ENCODE data around the gene DCST2.

The DCST2 gene

DNA sequence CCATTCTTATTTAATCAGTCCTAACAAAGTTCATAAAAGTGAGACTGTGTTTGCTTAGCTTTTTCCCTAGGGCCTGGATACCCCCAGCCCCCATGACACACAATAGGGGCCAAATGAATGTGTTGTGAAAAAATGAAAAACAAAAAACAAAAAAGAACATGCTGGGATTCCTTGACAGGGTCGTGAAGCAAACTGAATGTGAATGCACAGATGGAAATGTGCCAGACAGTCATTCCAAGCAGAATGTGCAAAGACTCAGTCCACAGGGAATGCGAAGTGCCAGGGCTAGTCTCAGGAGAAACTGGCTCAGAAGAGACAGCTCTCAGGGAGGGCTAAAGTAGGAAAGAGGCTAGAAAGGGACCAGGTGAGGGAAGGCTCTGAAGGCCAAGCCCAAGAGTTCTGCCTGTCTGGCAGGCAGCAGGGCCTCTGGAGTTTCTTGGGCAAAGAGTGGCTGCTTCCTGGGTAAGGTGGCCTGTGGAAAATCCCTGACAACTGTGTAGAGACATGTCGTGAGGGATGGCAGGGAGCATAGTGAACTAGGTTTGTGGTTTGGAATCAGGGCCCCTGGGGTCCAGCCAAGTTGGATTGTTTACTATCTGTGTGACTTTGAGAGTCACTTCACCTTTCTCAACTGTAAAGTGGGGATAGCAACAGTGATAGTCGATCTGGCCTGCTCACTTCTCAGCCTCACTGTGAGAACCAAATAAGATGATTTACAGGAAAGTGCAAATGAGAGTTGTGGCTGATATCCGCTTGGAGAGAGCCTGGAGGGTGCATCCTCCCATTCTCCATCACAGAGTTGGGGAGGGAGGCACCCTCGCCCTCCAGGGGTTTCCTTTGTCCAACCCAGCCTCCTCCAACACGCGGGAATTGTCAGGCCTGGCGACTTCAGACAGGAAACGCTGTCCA, 16.3 kb upstream of the DCST2 start:
- no peak for DNase-seq (ENCODE audit: low spot score)

DNA sequence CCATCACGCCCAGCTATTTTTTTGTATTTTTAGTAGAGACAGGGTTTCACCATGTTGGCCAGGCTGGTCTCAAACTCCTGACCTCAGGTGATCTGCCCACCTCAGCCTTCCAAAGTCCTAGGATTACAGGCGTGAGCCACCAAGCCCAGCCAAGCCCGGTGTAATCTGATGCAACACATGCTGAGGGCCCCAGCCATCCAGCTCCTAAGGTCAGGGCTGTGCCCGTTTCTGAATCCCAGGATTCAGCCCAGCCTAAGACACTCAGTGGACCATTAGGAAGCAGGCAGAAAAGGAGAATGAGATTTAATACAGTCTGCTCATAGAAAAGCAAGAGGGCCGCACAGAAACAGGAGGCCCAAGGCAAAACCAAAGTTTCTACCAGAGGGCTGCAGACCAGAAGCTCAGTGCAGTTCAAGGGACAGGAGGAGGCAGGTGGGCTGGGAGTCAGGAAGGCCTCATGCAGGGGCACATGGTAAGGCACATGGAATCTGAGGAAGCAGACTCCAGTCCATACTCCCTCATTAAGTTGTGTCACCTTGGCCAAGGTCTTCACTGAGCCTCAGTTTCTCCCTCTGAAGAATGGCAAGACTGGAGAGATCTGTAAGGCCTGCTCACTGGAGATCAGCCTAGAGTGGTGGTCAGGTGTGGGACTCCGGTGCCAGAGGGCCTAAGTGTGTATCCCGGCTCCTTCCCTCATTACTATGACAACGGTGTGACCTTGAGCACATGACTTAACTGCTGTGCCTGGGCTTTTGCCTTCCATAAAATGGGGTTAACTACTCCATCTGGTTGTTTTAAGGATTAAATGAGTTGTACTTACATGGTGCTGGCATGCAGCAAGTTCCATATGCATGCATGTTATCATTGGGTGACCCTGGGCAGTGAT, 15.1 kb upstream of the DCST2 start:
- DNase-seq (ENCODE audit: low spot score): no peak

DNA sequence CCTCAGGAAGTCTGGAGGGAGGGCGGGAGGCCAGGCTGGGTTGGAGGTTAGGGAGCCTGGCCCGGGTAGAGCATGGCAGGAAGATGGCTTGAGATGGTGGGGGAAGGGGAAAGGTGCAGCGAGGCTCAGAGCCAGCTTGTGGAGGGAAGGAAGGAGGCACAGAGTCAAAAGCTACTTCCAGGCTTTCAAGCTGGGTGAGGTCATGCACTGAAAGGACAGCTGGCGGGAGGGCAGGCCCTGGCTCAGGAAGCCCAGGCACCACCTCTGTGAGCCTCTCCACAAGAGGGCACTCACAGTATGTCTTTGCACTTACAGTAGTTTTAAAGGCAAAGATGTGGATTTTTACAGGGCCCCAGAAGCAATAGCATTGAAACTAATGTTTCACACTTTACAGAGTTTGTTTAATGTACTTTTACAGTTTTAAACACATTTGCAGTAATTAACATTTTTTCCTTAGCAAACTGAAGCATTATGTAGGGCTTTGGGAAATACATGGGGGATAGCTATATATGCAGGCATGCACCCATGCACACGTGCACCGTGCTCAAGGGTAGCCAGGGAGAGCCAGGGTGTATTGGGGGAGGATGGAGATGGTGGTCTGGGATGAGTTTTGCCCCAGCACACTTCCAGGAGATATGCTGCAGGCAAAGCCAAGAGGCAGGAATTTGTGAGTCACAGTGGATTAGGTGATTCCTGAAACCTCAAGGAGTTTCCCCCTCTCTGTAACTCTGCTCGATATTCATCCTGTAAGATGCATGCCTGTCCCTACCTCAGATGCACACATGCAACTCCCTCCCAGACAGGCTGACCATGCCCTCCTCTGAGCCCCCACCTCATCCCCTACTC, 11.5 kb upstream of the DCST2 start:
- peak; percentile 73 for DNase-seq (ENCODE audit: low spot score)

DNA sequence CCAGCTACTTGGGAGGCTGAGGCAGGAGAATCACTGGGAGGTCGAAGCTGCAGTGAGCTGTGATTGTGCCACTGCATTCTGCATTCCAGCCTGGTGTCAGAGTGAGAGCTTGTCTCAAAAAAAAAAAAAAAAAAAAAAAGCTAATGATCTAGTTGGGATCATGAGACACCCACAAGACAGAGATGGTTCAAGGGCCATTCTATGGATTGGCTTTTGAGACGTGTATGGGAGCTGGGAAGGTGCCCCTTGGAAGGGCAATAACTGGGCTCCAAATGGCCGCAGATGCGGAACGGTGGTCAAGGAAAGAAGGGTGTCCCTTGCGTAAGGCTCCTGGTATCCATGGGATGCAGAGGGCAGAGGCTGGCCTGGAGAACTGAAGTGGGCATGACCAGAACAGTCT, 10.8 kb upstream of the DCST2 start:
- no peak for DNase-seq (ENCODE audit: low spot score)

DNA sequence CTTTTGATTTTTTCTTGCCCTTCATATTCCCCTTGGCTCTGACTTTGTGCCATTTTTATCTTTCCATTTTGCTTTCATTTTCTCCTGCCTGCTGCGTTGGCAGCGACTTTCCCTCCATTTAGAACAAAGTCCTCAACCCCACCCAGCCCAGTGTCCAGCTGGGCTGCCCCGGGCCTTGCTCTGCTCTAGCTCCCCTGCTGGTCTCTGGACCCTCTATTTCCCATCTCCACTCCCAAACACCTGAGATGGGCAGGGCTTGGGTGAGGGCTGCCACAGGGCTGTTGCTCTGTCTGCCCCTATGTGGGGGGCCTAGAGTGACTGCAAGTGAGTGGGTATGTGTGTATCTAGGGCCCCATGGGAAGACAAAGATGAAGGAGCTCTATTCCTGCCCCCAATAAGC, 10.2 kb upstream of the DCST2 start:
- no peak for DNase-seq (ENCODE audit: low spot score)

DNA sequence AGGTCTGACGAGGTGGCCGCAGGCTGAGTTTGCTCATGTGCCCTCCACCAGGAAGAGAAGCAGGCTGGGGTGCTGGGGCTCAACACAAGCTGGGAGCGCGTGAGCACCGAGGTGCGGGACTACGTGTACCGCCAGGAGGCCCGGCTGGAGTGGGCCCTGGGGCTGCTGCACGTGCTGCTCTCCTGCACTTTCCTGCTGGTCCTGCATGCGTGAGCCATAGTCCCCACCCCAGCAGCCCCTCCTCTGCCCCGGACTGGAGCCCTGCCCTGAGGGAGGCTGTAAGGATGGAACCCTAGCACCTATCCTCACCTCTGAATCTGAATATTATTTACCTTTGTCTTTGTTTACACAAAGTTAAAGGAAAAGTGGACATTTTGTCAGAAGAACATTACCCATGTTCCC, 9.7 kb upstream of the DCST2 start:
- no peak for DNase-seq (ENCODE audit: low spot score)

DNA sequence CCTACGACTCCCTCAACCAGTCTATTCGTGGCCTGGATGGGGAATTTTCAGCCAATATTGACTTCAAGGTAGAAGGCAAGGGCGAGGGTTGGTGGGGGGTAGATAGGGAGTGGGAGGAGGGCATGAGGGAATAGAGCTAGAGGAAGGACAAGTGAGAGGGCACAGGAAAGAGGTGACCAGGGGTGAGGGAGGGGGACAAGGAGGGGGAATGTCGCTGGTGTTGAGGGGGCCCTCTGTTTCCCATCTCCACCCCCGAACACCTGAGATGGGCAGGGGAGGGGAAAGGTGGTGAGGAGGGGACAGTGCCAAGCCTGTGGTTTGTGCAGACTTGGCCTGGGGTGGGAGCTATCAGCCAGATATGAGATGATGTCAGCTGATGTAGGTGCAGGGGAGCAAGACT, 9.2 kb upstream of the DCST2 start:
- no peak for DNase-seq (ENCODE audit: low spot score)

DNA sequence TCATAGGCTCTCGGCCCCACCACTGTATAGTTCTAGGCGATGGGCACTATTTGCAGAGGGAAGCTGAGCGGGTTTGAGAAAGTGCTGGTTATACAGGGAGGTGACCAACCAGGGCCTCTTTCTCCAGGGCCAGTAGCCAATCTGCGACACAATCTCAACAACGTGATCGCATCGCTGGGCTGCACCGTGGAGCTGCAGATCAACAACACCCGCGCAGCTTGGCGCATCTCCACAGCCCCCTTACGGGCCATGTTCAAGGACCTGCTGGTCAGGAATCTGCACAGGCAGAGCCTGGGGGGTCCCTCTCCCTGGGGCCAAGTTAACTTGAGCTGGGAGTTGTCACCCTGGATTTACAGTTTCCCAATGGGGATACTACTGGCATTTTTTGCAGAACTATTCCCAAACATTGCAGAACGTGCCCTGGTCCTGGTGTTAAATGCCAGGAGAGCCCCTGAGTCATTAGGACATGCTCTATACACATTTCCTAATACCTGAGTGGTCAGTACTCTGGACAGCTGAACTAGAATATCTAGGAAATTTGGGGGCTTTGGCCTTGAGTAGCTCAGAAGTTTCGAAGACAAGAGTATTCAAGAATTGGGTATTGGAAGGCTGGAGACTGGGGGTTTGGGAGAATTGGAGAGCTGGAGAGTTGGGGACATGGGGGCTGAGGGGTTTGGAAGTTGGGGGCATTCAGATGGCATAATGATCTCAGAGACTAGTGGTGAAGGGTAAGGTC, 6.9 kb upstream of the DCST2 start:
- DNase-seq (ENCODE audit: low spot score): no peak

DNA sequence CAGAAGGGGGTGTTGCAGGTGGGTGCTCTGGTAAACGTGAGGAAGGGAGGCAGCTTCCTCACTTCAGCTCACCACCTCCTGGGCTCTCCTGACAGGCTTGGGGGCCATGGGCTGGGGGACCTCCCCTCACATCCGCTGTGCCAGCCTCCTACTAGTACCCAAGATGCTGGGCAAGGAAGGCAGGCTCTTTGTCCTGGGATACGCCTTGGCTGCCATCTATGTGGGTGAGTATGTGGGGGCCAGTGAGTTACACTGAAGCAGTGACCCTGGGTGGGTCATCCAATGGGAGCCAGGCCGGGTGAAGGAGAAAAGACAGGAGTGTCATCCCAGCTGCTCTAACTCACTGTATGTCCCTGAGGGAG, 5.7 kb upstream of the DCST2 start:
- DNase-seq (ENCODE audit: low spot score): no peak

DNA sequence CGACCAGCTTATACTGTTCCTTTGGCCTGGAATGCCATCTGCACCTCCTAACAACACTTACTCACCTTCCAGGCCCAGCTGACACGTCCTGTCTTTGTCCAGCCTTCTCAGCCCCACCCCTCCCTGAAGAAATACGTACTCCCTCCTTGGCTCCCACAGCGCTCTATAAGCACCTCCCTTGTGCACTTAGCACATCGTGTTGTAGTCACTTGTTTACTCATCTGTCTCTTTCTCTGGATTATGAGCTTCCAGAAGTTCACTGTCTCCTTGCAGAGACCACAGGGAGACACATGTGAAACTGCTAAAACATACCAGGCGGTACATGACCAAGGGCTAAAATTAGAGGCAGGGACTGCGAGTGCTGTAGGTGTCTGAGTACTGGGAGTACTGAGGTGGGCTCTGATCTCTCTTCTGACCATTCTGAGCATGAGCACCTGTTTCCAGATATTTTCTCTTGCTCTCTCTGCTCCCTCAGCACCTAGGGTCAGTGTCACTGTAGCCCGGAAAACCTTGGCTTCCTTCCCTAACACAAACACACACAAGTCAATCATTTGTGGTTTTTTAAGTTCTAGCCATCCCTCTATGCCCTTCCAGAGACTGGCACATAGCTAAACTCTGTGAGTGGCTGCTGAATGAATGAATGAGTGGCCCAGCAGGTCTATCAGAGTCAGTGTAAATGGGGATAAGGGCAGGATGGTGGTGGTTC, 5.2 kb upstream of the DCST2 start:
- DNase-seq (ENCODE audit: low spot score): no peak

DNA sequence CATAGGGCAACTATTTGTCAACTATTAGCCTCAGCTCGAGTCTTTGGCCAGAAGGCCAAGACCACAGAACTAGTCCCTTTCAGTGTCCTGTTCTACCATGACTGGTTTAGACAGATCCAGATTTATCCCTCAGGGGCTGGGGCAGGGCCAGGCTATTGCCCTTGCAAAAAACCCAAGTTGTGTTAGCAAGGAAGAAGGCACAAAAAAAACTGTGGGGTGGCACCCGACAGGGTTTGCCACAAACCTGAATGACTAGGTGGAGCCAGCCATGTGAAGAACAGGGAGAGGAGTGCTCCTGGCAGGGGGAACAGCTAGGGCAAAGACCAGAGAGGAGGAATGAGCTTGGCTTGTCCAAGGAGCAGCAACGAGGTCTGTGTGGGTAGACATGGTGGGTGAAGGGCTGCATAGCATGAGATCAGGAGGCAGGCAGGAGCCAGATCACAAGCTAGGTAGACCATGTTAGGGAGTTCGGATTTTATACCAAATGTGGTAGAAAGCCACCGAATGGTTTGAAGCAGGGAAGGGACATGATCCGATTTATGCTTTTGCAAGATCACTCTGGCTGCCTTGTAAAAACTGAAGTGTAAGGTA, 4.4 kb upstream of the DCST2 start:
- no peak for DNase-seq (ENCODE audit: low spot score)

DNA sequence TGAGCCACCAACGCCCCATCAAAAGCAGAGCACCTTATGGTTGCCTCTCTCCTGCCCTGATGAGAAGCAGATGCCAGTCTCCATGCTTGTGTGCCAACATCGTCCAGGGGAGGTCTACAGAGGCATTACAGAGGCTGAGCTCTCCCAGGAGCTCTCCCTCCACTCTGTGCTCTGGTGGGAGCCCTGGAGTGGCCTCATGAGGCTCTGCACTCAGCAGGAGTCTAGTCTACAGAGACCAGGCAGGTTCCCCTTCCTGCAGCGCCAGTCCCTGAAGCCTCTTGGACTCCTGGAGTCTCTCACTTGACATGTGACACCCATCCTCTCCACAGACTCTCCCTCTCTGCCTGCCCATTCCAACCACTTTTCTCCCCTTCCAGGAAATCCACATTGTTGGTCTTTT, 3.5 kb upstream of the DCST2 start:
- no peak for DNase-seq (ENCODE audit: low spot score)

DNA sequence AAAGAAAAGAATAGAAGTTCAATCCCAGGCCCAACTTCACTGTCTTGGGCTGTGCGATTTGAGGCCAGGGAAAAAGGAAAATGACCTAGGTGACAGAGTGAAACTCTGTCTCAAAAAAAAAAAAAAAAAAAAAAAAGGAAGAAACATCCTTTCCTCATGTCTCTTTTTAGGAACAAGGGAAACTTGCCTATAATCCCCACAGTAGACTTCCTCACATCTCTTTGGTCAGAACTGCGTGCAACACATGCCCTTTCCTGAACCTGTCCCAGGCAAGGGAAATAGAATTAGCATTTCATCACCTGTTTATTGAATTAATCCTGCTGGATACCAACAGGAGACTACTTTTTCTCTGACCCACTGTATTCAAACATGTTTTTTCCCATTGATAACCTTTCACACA, 2.4 kb upstream of the DCST2 start:
- DNase-seq (ENCODE audit: low spot score): no peak

DNA sequence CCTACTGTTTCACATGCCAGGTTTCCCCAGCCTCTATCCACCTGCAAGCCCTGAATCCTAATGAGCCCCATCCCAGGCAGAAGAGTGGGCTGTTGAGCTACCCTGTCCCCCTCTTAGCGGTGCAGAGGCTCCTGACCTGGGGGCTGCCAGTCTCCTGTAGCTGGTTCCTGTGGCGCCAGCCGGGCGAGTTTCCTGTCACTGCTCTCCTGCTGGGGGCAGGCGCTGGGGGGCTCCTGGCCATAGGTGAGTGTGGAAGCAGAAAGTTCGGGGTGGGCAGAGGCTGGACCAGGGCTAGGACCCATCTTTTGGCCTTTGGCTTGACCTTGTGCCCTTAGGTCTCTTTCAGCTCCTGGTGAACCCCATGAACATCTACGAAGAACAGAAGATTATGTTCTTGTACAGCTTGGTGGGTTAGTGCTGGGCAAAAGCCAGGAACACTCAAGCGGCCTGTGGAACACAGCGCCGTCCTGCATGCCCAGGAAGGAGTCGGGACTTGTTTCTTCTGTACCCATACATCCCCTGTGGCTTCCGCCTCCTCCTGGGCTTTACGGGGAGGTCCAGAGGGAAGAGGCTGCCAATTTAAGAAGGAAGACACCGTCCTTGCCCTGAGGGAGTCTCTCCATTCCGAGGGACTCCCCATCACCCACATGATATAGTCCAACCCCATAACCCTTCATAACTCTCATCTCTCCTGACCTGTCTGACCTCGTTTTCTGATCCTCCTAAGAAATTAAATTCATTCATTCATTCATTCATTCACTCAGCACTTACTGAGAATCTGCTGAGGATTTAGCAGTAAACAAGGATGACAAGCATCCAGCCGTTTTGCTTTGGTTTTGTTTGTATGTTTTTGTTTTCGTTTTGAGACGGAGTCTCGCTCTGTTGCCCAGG, 982 bp upstream of the DCST2 start:
- no peak for DNase-seq (ENCODE audit: low spot score)

DNA sequence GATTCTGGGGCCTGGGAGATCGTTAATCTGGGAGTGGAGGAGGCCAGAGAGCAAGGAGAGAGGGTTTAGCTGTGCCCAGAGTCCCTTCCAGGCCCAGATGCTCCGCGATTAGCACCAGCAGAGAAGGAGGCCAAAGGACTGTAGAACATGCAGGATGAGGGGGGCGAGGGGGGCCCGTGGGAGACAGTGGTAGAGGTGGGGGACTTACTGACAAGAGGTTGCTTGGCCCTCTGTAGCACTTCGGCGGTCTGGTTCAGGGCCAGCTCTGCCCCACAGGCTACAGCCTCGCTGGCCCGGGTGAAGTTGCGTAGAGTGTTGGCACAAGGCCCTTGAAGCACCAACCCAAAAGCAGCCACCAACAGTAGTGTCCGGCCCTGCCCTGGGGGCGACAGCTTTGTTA, 695 bp downstream of the DCST2 start:
- DNase-seq (ENCODE audit: low spot score): no peak

DNA sequence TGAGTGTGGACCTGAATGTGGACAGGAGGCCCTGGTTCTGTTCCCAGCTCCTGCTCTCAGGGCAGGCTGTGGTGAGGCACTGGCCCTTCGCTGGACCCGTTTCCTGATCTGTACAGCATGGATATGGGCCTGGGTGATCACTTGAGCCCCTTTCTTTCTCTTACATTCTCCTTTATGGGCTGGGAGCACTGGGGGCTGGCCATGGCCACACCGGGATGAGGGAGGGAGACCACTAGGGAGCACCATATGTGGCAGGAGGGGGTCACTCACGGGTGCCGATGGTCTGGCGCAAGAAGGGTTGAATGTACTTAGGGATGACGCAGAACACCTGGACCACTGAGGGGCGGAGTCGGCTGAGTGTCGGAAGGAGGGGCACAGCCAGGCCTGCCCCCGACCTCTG, 2.7 kb downstream of the DCST2 start:
- DNase-seq (ENCODE audit: low spot score): no peak

DNA sequence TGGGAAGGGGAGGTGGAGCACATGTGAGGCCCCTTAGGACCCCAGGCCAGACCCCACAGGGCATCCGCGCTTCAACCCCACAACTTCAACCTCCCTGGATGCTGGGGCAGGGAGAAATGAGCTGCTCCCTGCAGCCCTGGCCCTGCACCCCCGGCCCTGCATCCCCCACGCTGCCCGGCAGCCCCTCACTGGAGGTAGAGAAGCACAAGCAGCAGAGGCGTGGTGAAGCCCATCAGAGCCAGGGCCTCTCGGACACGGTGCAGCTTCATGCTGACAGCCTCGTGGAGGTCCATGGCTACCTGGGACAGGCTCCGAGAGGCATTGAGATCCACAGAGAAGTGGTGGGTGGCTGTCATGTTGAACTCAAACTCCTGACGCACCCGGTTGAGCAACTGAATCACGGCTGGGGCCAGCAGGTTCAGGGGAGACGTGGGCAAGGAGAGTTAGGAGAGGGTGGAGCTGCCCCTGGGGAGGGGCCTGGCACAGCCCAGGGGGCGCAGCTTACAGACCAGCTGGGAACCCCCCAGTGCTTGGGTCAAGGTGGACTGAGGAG, 3.3 kb downstream of the DCST2 start:
- no peak for DNase-seq (ENCODE audit: low spot score)

DNA sequence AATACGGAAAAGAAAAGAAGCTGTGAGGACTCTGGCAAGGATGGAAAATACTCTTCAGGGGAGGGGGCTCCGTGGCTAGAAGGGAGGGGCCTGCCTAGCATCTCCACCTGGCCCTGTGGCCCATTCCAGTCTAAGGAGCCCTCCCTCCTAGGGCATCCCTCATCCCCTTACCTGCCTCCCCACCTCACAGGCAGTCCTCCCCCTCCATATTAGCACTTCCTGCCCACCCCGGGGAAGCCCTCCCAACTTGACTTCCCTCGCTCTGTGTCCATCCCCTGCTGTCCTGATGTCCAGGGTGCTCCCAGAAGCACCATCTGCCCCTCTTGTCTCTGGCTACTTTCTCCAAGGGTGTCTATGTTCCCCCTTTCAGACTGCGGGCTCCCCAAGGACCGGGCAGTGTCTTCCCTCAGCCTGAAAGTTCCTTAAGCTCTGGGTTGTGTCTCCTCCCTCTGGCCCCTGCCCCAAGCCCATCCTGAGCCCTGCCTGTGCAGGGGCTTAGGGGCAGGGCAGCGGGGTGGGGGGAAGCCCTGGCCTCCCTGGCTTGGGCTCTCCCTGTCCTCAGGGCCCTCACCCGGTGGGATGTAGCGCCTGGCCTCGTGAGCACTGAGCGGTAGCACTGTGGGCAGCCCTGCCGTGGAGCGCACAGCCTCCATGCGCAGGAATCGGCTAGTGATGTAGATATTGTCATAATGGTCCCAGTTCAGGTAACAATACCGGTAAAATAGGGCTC, 3.9 kb downstream of the DCST2 start:
- no peak for DNase-seq (ENCODE audit: low spot score)

DNA sequence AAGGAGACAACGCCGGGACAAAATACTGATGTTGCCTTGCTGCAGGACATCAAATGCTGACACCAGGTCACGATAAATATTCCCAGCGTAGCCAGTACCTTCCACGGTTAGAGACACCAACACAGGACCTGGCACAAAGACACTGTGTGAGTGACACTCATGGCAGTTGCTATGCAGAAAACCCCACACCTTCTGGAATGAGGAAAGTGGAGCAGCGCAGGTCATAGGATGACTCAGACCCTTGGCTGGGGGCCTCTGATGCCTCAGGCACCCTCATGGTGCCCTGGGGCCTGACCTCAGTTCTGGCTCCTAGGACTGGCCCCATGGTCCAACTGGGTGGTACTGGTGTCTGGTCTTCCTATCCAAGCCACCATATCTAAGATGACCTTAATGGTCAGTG, 7.0 kb downstream of the DCST2 start:
- no peak for DNase-seq (ENCODE audit: low spot score)
